H4 (cell line): ENCODE data around the gene DDIAS. TPM values are rescaled to one million over a fixed set of nuclear protein-coding genes. Genes with fewer than 3 reads are reported as not detected.
"Not testable (repeated sequence)": the region's sequence is repeated elsewhere in the genome, so short reads cannot be mapped to it uniquely, and the experiment has no call there.

ENCODE experiments used
- DNase-seq: peaks from one replicate; pipeline ENCODE4 v3.0.0-alpha.2; 2015; ENCODE audit warnings: low spot score
- total RNA-seq: library from RNA; depleted of rRNA; stranded (reverse); fragments of >200 nt; shearing (Covaris generic); gene quantifications from 2 replicates; pipeline ENCODE4 v1.2.3, GENCODE V29; 2014

The DDIAS gene
- total RNA-seq, 1 experiment from 2014 or later, result 18.7 TPM

DNA sequence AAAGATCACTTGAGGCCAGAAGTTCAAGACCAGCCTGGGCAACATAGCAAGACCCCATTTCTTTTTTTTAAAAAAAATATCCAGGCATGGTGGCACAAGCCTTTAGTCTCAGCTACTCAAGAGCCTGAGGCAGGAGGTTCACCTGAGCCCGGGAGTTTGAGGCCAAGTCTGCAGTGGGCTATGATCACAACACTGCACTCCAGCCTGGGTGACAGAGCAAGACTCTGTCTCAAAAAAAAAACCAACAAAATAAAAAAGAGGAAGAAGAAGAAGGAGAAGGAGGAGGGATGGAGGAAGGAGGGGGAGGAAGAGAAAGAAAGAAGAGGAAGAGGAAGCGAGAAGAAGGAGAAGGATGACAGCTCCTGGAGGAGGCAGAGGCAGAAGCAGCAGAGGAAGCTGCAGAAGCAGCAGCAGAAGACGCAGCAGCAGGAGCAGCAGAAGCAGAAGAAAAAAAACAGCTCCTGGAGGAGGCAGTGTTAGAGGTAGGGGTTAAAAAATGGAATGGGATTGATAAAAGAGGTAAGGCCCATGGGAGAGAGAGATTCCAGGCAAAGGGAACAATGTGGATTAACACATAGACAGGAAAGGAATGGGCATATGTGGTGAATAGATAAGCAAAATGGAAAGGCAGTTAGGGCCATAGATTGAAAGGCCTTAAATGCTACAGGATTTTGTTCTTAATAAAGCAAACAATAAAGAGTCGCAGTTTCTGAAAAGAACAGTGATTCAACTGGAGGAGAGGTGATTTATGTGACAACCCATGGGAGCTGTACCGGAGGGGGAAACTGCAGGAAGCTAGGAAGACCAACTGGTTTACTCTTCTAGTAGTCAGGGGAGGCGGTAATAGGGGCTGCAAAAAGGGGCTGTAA is 12.2 kb upstream of the DDIAS start:
- DNase-seq, result no peak

DNA sequence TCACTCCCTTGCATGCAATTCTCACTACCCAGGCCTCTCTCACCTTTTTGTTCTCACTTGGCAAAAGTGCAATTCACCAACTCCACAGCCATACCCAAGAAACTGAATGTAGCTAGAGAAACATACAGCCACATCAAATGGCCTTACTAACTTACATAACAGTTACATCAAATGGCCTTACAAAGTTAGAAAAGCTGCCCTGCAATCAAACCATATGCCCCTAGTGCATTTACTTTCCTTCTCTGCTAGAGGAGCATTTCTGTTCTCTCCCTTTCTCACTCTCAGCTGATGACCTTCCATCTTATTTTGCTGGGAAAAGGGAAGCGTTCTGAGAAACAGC is 11.6 kb upstream of the DDIAS start:
- DNase-seq, result no peak

DNA sequence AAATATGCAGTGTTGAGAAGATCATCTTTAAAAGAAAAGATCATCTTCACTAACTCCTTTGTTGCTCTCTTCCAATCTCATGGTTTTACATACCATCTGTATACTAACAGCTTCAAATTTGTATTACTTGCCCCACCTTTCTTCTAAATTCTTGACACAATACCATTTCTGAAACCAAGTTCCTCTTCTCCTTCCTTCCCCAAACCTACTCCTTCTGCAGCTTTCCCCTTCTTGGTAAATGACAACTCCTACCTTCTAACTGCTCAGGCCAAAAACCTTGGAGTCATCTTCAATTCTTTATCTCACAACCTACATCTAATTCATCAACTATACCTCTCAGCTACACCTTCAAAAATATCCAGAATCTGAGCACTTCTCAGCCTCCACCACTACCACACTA is 10.6 kb upstream of the DDIAS start:
- DNase-seq, result no peak

DNA sequence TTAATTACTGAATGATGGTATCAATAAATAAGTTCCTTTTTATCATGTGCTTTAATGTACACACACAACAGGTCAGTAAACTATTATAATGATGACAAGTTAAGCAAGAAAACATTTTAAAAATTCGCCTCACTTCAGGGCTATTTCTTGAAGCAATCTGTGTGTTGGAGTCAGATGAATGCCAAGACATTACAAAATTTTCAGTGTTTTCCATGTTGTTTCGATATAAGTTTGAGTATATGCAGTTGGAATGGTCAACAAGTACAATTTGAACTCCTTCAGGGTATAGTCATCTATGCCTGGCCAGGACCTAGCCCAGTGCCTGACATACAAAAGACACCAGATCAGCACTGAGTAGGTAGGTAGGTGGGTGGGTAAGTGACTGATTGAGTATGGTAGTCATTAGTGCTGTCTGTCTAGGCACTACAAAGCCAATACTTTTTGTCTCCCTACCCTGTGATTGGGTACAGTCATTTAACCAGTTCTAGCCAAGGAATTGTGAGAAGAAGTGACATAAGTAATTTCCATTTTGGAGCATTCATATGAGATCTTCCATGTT is 8.8 kb upstream of the DDIAS start:
- DNase-seq, result no peak

DNA sequence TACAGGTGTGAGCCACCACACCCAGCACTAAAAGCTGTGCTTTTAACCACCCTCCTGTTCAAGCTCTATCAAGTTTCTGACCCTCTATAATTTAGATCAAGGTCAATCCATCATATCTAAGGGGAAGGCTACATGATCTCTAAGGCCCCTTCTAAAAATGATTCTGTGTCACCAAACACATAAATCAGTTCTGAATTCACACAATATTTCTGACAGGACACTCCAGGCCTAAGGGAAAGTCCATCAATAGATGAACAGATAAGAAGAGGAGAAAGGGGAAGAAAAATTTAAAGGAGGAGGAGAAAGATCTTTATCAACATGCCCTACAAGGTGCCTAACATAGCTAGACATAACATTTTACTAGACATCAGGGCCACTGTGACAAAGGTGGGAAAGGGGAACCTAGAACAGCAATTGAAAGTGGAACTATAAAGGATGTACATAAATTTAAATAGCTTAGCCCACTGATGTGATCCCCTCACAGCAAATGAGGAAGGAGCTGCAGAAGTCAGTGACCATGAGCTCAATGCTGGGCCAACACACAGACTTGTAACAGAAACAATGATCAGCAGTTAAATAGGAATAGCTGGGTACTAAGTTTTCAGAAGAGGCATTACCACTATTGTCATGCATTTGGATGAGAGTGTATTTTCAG is 6.0 kb upstream of the DDIAS start:
- DNase-seq, result no peak

DNA sequence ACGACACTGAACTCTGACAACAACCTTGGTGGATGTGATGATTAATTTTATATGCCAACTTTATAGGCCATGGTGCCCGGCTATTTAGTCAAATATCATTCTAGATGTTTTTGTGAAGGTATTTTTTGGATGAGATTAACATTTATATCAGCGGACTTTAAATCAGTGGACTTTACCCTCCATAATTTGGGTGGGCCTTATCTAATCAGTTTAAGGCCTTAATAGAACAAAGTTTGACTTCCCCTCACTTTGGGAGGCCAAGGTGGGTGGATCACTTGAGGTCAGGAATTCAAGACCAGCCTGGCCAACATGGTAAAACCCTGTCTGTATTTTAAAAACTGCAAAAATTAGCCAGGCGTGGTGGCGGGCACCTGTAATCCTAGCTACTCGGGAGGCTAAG is 5.4 kb upstream of the DDIAS start:
- DNase-seq, result no peak

DNA sequence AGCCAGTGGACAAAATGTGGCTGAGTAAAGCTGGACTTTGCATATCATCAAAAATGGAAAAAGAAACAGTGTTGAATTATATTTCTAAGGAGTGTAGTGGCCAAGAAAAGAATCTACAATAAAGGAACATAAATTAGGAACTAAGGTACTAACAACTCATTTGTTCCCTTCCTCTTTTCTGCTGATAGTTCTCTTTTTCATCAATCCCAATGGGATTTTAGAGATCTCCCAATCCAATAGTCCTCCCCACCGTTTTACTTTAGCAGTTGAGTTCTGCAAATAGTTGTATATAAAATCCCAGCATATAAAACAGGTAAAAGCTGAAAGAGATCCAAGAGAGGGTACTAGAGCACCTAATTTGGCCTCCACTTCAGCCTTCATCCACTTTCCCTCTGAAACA is 3.3 kb upstream of the DDIAS start:
- DNase-seq, result no peak

DNA sequence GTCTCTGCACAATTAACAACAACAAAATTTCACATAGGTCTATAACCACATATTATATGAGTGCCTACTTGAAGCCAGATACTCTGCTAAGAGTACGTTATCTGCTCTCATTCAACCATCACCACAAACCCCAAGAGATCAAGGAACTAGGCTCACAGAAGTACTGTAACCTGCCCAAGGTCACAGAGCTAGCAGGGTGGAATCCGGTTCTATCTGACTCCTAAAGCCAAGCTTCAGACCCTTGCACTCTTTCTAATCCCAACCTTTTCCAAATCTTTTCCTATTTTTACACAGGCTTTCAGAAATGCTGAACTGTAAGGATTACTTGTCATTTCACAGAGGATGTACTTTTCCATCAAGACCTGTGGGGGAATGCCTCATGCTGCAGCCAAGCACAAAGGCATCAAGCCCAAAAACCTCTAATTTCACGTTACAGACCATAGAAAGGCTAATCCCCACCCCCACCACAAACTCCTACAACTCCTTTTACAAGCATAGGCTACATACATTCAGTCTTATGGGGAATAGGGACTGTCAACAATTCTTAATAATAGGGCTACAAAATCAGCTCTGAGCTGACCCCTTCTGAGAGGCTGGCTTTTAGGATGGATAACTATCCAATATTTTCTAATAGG is 2.2 kb upstream of the DDIAS start:
- DNase-seq, result no peak

DNA sequence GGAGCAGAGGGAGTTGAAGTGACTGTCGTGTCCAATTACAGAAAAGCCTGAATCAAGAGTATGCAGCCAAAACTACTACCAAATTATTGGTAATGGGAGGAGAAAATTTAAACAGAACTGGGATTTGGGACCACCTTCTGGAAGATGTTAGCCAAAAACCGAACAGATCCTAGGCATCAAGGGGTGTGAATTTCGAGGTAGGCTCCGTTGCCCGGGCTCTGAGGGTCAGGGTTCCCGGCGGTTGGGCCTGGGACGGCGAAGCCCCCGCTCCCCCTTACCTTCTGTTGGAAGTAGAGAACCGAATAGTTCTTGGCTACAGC is 1.6 kb upstream of the DDIAS start:
- DNase-seq, result no peak

DNA sequence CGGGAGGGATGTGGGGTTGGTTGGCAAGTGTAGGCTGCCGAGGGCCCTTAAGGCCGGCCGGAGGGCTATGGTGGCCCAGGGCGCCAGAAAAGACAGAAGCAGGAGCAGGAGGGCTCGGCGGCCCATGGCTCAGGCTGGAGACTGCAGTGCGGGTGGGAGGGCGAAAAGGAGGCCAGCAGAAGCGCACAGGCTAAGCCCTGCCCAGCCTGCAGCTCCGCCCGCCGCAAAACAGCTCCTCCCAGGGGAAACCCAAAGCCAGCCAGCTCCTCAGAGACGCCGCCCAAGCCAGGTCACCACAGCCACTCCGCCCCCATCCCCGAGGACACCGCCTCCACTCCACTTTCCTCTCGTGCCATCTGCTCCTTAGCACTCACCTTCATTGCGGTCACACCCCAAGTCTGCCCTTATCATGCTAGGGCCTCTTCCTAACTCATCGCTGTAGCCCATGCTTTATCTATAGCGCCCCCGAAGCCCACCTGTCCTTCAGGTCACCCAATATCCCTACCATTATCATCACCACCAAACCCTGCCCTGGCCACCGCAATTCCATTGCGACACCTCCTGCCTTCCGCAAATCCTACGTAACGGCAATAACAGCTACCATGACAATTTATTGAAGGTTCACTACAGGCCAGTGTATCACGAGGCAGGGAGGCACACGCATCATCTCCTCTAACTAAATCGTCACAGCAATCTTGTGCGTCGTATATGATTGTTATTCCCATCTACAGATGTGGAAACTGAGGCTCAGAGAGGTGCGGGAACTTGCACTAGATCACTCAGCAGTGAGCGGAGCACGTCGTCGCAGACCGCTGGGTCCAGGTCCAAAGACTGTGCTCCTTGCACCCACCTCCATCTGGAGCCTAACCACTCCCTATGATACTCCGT is 1.0 kb upstream of the DDIAS start, which contains the start of gene PRCP:
Gene PRCP, minus strand, starts transcription at position 154 of the 888 bp plus-strand sequence. Its CDS starts 28 bp downstream, at position 126.
- peak; percentile 90 for DNase-seq

DNA sequence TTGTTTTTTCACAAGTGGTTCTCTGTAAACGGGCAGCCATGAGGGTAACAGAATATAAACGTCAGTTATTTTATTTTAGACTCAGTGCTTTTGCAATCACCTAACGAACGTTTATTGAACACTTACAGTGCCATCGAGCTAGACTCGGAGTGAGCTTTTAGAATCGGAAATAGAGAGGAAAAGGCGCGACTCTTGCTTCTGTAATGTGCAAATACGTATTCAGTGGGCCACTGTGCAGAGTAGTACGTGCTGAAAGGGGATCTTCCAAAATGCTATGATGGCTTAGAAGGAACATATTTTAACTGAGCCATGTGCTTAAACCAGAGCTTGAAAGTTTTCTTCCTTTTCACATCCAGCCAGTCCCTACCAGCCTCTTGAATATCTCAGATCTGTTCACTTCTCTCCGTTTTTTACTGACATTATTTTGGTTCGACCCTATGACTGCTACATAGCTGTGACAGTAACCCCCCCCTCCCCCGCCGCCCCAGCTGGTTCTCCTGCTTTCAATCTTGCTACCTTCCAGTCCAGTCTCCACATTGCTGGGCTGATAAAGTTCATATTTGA is 468 bp downstream of the DDIAS start:
- DNase-seq, result no peak

DNA sequence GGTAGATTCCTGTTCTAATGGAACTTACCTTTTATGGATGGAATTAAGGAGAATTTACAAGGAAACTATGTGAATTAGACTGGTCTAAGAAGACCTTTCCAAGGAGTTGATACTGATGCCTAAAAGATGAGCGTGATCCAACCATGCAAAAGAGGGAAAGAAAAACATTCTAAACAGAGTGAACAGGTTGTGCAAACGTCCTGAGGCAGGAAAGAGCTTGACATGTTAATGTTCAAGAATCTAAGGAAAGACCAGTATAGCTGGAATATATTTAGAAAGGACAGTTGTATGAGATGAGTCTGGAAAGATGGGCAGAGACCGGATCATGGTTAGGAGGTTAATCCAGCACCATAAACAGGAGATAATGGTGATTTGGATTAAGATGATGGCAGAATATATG is 1.3 kb downstream of the DDIAS start:
- no peak for DNase-seq

DNA sequence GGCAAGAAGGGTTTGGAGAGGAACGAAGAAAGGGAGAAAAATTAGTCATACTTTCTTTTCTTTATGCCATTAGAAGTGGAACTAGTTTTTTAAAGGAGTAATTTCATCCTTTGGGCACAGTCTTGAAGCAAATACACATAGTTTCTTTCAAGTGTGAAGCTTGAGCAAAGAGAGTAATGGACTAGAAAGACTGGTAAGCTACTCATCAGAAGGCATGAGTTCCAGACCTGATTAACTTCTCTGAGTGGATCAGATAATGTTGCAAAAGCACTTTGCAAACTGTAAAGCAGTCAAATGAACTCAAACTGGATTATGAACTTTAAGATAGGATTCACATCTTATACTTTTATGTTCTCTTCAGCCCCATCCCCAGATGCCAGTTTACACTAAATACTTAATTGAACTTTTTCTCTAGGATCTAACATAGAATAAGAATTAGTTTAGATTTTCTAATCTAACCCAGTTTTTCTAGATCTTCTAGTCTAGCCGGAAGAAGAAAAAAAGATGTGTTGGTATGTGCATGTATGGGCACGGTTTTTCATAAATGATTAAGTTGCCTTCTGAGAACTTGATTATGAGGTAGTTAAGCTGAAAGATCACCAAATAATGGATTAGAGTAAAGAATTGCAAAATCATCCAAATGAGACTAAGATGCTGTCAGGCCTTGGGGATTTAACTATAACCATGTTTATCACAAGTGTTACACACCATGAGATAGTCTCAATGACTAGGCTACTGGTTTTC is 2.5 kb downstream of the DDIAS start:
- DNase-seq, result no peak

DNA sequence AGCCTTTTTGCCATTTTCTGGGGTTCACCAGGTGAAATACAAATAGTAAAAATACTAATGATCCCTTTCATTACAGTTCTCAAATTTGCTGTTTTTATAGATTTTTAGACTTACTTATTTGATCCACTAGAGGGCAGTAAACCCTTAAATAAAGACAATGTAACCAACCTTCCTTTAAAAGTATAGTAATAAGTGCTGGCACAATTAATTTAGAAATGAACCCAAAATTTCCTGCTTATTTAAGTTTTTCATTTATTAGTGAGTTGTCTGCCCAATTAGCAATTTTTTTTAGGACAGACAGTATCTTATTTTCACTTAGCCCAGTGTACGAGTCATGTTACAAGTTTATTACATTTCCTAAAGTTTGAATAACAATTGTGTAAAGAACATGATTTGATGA is 4.7 kb downstream of the DDIAS start:
- DNase-seq, result peak; percentile 39

DNA sequence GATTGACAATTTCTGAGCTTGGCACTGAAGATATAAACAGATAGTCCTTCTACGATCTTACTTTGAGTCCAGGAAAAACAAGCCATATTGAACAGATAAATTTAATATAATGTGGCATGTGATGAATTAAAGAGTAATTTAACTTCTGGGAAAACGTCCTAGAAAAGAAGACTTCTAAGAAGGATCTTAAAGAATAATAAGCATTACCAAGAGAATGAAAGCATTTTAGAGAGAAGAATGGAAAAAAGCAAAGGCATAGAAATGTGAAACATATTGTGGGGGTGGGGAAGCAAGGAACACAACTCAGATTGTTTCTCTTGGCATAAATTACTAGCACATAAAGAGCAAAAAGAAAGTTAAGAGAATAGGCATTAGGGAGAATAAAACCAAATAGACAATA is 5.4 kb downstream of the DDIAS start:
- DNase-seq, result no peak

DNA sequence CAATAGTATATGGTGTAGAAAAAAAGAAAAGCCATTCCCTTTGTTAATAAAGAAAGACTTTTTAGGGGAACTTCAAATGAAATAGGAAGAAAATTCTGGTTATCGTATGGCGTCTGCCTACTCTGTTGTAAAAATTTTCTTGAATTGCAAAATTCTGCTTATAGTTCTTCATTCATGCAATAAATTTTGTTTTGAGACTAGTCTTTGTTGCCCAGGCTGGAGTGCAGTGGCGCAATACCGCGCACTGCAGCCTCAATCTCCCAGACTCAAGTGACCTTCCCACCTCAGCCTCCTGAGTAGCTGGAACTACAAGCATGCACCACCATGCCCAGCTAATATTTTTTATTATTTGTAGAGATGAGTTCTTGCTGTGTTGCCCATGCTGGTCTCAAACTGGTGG is 5.8 kb downstream of the DDIAS start:
- no peak for DNase-seq

DNA sequence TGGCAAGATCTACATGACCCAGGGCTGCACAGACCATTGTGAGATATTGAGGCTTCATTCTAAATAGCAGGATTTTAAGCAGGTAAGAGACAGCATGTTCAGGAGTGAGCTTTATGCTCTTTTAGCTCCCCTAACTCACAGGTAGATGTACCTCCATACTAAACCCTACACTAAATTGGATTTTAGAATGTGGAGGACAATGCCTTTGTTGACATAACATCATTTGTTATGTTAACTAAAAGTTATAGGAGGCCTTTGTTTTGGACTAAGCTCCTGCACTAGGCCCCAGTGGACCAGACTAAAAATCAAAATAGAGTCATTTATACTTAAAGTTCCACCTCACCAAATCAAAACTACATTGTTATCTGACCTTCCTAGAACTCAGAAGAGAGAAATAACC is 6.8 kb downstream of the DDIAS start:
- DNase-seq, result no peak

DNA sequence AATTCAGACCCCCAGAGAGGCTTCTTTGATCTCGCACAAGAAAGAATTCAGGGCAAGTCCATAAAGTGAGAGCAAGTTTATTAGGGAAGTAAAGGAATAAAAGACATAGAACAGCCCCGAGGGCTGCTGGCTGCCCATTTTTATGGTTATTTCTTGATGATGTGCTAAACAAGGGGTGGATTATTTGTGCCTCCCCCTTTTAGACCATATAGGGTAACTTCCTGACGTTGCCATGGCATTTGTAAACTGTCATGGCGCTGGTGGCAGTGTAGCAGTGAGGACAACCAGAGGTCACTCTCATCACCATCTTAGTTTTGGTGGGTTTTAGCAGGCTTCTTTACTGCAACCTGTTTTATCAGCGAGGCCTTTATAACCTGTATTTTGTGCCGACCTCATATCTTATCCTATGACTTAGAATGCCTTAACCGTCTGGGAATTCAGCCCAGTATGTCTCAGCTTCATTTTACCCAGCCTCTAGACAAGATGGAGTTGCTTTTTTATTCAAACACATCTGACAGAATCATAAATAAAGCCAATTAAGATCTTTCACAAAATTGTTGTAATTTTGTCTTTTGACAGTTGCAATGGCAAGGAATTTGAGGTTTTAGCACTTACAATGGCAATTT is 7.6 kb downstream of the DDIAS start:
- no peak for DNase-seq

DNA sequence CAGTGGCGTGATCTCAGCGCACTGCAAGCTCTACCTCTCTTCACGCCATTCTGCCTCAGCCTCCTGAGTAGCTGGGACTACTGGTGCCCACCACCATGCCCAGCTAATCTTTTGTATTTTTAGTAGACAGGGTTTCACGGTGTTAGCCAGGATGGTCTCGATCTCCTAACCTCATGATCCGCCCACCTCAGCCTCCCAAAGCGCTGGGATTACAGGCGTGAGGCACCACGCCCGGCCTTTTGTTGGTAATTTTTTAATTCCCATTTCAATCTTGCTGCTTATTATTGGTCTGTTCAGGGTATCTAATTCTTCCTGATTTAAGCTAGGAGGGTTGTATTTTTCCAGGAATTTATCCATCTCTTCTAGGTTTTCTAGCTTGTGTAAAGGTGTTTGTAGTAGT is 18.2 kb downstream of the DDIAS start:
- DNase-seq, result not testable (repeated sequence)

DNA sequence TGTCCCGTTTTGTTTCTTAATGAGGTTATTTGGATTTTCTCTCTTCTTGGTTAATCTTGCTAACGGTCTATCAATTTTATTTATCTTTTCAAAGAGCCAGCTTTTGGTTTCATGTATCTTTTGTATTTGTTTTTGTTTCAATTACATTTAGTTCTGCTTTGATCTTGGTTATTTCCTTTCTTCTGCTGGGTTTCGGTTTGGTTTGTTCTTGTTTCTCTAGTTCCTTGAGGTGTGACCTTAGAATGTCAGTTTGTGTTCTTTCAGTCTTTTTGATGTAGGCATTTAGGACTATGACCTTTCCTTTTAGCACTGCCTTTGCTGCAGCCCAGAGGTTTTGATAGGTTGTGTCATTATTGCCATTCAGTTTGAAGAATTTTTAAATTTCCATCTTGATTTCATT is 18.7 kb downstream of the DDIAS start:
- not testable (repeated sequence) for DNase-seq
